VCaP (cell line): ENCODE measurements around the gene BARX1.

Experiments used
- H3K27ac ChIP-seq: fragments of 450-650 bp; 2 replicates; pipeline ENCODE4 v1.5.1; 2017
- CTCF ChIP-seq: fragments of 450-650 bp; conservative IDR thresholded peaks from 2 replicates; pipeline ENCODE4 v1.5.1; 2017; ENCODE audit warnings: mild to moderate bottlenecking, moderate library complexity

Gene BARX1

GRCh38 chr9:93948441-93949072, 6.6 kb downstream of the BARX1 start:
- no peak for TF ChIP-seq CTCF
- H3K27ac ChIP-seq, result no peak overlapping the region

GRCh38 chr9:93947409-93948070, 7.6 kb downstream of the BARX1 start:
- TF ChIP-seq CTCF, result no peak
- no peak overlapping the region for H3K27ac ChIP-seq

- no peak for TF ChIP-seq CTCF
- H3K27ac ChIP-seq, result no peak overlapping the region; the same call in 1 of the 2 replicates
These were observed 8.8 kb downstream of the BARX1 start for GRCh38 chr9:93946338-93946712.

GRCh38 chr9:93945400-93946337, 9.5 kb downstream of the BARX1 start:
- no peak for TF ChIP-seq CTCF

GRCh38 chr9:93944011-93944410, 11.1 kb downstream of the BARX1 start:
- TF ChIP-seq CTCF, result no peak
- no peak overlapping the region for H3K27ac ChIP-seq

More at GRCh38 chr9:93945400-93946337, 9.5 kb downstream of the BARX1 start:
- peak overlapping the region; percentile 32; the same call in 1 of the 2 replicates for H3K27ac ChIP-seq

- TF ChIP-seq CTCF, result no peak
- no peak overlapping the region for H3K27ac ChIP-seq
These were observed 13.0 kb downstream of the BARX1 start for GRCh38 chr9:93942161-93942560.

- no peak overlapping the region for H3K27ac ChIP-seq
- no peak for TF ChIP-seq CTCF
These were observed 13.7 kb downstream of the BARX1 start for GRCh38 chr9:93941493-93941892.
